Colonic mucosa (tissue), 4 donors: ENCODE results near the gene SLC6A11. TPM values are rescaled to one million over a fixed set of nuclear protein-coding genes. Genes with fewer than 3 reads are reported as not detected.

Experiments
- DNase-seq: peaks from one replicate; pipeline ENCODE4 v3.0.0-alpha.2; 2020
- H3K27ac ChIP-seq: fragments of 200-600 bp; one replicate; pipeline ENCODE4 v1.8.0; 2021
- H3K27me3 ChIP-seq: fragments of 200-600 bp; one replicate; pipeline ENCODE4 v1.8.0; 2021
- H3K36me3 ChIP-seq: fragments of 200-600 bp; one replicate; pipeline ENCODE4 v1.8.0; 2021
- H3K4me1 ChIP-seq: fragments of 200-600 bp; one replicate; pipeline ENCODE4 v1.8.0; 2021; ENCODE audit warnings: mild to moderate bottlenecking
- H3K4me3 ChIP-seq: fragments of 200-600 bp; one replicate; pipeline ENCODE4 v1.8.0; 2021
- H3K9ac ChIP-seq, 2 donors: one replicate each; pipeline ENCODE4 v1.7.0; 2013; ENCODE audit warnings: control low read depth in 2 of 2, low read depth in 2 of 2, low read length in 2 of 2
- H3K9me3 ChIP-seq: fragments of 200-600 bp; one replicate; pipeline ENCODE4 v1.8.0; 2021
- intact Hi-C: fragments of 100-400 bp; cut with DNase I; formaldehyde crosslinking; loops from one replicate; pipeline ENCODE4 v1.14.1; 2022
- total RNA-seq, 2 donors: library from RNA; stranded (reverse); fragmentation: NEBNext Ultra II Directional in 1 of 2; extraction: Animal tissue kit (Norgen Biotek cat#: 25700) in 1 of 2; gene quantifications; one replicate each; pipeline ENCODE4 v1.2.1, GENCODE V29; 2021
- TF ChIP-seq, protein P1 (sequence below): fragments of 200-600 bp; IDR thresholded peaks from one replicate; pipeline ENCODE4 v1.8.0; 2022; ENCODE audit warnings: antibody characterized with exemption, mild to moderate bottlenecking
- donor health status: healthy.
- donor health status: DM: no; HTN: no; CAD: no.
- donor health status: DM: no; HTN: no; CAD: no.

Gene SLC6A11
- total RNA-seq, 2 donors from 2014 or later, result not detected

DNA sequence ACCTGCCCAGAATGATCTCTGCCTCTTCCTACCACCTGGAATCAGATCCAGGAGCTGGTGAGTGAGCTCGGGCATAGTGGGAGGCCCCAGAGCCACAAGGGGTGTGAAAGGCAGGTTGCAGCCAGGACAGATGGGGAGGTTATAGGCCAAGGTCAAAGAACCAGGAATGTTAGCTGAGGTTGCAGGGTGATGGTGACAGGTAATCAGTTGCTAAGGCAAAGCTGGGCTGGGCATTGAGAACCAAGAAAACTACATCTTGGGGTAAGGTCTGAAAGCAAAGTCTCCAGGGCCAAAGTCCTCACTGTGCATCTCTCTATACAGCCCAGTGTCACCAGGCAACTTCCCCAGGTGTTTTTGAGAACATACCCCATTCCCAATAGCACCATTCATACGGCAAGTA is 38.4 kb upstream of the SLC6A11 start:
- no peak overlapping the region for H3K9ac ChIP-seq
- no peak overlapping the region for H3K4me3 ChIP-seq
- H3K27me3 ChIP-seq, result no peaks in the 10 kb centered on the region
- H3K27ac ChIP-seq, result no peak overlapping the region
- no peaks in the 10 kb centered on the region for H3K4me1 ChIP-seq
- no peaks in the 10 kb centered on the region for H3K9me3 ChIP-seq
- peak; percentile 5 for DNase-seq
- H3K36me3 ChIP-seq, result no peaks in the 10 kb centered on the region
- TF ChIP-seq, protein P1, sequence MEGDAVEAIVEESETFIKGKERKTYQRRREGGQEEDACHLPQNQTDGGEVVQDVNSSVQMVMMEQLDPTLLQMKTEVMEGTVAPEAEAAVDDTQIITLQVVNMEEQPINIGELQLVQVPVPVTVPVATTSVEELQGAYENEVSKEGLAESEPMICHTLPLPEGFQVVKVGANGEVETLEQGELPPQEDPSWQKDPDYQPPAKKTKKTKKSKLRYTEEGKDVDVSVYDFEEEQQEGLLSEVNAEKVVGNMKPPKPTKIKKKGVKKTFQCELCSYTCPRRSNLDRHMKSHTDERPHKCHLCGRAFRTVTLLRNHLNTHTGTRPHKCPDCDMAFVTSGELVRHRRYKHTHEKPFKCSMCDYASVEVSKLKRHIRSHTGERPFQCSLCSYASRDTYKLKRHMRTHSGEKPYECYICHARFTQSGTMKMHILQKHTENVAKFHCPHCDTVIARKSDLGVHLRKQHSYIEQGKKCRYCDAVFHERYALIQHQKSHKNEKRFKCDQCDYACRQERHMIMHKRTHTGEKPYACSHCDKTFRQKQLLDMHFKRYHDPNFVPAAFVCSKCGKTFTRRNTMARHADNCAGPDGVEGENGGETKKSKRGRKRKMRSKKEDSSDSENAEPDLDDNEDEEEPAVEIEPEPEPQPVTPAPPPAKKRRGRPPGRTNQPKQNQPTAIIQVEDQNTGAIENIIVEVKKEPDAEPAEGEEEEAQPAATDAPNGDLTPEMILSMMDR, result no peak
- intact Hi-C loops, result no loop called here

DNA sequence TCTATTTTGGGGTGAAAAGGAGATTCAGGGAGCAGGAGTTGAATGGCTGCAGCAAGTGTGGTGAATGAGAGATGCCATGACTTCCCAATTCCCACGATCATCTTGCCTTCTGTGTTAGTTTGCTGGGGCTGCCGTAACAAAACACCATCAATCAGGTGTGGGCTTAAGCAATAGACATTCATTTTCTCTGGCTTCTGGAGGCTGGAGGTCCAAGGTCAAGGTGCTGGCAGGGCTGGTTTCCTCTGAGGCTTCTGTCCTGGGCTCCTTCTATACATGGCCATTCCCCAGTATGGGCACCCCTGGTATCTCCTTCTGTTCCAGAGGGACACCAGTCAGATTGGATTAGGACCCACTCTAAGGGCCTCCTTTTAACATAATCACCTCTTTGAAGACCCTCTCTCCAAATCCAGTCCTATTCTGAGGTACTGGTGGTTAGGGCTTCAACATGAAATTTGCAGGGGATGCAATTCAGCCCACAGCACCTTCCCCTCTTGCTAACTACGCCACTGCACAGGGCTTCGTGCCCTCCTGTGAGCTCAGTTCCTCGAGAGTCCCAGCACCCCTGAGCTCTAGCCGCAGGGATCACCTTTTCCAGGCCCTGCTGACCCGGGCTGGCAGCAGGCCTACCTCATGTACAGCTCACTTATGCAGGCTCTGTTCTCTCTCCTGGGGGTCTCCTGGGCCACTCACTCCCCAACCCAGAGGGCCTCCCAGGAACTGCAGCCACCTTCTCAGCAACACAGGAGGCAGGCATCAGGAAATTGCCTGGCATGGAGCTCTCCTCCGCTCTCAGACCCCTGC is 37.3 kb upstream of the SLC6A11 start:
- Histone ChIP-seq H3K4me3 (no peak overlapping the region), H3K36me3 (no peaks in the 10 kb centered on the region), H3K9ac (no peak overlapping the region), H3K27me3 (no peaks in the 10 kb centered on the region), H3K27ac (no peak overlapping the region), H3K4me1 (no peaks in the 10 kb centered on the region), H3K9me3 (no peaks in the 10 kb centered on the region)
- intact Hi-C loops, result no loop called here
- DNase-seq, result no peak
- TF ChIP-seq, protein P1, result no peak

GRCh38 chr3:10779293-10779805 is 36.7 kb upstream of the SLC6A11 start:
- DNase-seq, result no peak
- TF ChIP-seq, protein P1, result no peak
- H3K27me3 ChIP-seq, result no peaks in the 10 kb centered on the region
- H3K4me3 ChIP-seq, result no peak overlapping the region
- intact Hi-C loops, result no loop called here
- H3K9ac ChIP-seq, result no peak overlapping the region
- H3K27ac ChIP-seq, result no peak overlapping the region
- no peaks in the 10 kb centered on the region for H3K36me3 ChIP-seq
- H3K4me1 ChIP-seq, result no peaks in the 10 kb centered on the region
- H3K9me3 ChIP-seq, result no peaks in the 10 kb centered on the region

GRCh38 chr3:10780243-10780642 is 35.8 kb upstream of the SLC6A11 start:
- H3K9me3 ChIP-seq, result no peaks in the 10 kb centered on the region

GRCh38 chr3:10780922-10781321 is 35.1 kb upstream of the SLC6A11 start:
- TF ChIP-seq, protein P1, result no peak
- Histone ChIP-seq H3K27ac (no peak overlapping the region), H3K4me1 (no peaks in the 10 kb centered on the region), H3K9me3 (no peaks in the 10 kb centered on the region), H3K9ac (no peak overlapping the region), H3K27me3 (no peaks in the 10 kb centered on the region), H3K36me3 (no peaks in the 10 kb centered on the region), H3K4me3 (no peak overlapping the region)
- intact Hi-C loops, result no loop called here
- no peak for DNase-seq

More at GRCh38 chr3:10780243-10780642, 35.8 kb upstream of the SLC6A11 start:
- Histone ChIP-seq H3K27ac (no peak overlapping the region), H3K9ac (no peak overlapping the region), H3K4me1 (no peaks in the 10 kb centered on the region), H3K36me3 (no peaks in the 10 kb centered on the region), H3K27me3 (no peaks in the 10 kb centered on the region), H3K4me3 (no peak overlapping the region)
- no peak for DNase-seq
- TF ChIP-seq, protein P1, result no peak
- intact Hi-C loops, result no loop called here
